HEK293 (cell line): ENCODE measurements around the gene HSPH1.

Source experiments
- CTCF ChIA-PET: fragments of 350-600 bp; formaldehyde crosslinking; extraction: SDS; loops from one replicate; lab custom pipeline; 2021; ENCODE audit warnings: antibody characterized with exemption; lab: Yijun Ruan, JAX
- POLR2A ChIA-PET: fragments of 300-600 bp; formaldehyde crosslinking; extraction: SDS; loops from one replicate; lab custom pipeline; 2020; ENCODE audit warnings: antibody characterized with exemption, inconsistent platforms; lab: Yijun Ruan, JAX
- H3K27ac ChIP-seq: fragments of 200-500 bp; sonication (Bioruptor generic); 2 replicates; pipeline ENCODE4 v1.5.1; 2014; ENCODE audit warnings: low read depth, low read length, control low read depth, inconsistent platforms; ENCODE audit errors: extremely low read depth
- H3K36me3 ChIP-seq, 2 experiments: fragments of 200-500 bp in 1 of 2; sonication (Bioruptor generic) in 1 of 2; 1 replicate in 1 of 2; 2 replicates in 1 of 2; pipeline ENCODE4 v1.5.1; 2014 to 2017; ENCODE audit warnings: inconsistent platforms in 2 of 2, low read length in 2 of 2; ENCODE audit not compliant: control insufficient read depth in 2 of 2, insufficient read depth in 1 of 2
- H3K4me1 ChIP-seq: fragments of 200-500 bp; sonication (Bioruptor generic); 2 replicates; pipeline ENCODE4 v1.5.1; 2014; ENCODE audit warnings: mild to moderate bottlenecking, low read length, inconsistent platforms; ENCODE audit not compliant: control insufficient read depth, insufficient read depth
- H3K4me3 ChIP-seq: 2 replicates; pipeline ENCODE4 v1.5.1; 2011; ENCODE audit warnings: low read depth, mild to moderate bottlenecking, control low read depth, low read length, moderate library complexity
- H3K9me3 ChIP-seq: fragments of 200-500 bp; sonication (Bioruptor generic); 2 replicates; pipeline ENCODE4 v1.5.1; 2014; ENCODE audit warnings: low read depth, low read length, inconsistent platforms; ENCODE audit not compliant: control insufficient read depth, insufficient read depth
- GLIS2 ChIP-seq: fragments of 450-650 bp; formaldehyde crosslinking; IDR thresholded peaks from 2 replicates; pipeline ENCODE4 v1.5.1; 2016; ENCODE audit warnings: missing biosample characterization, missing genetic modification characterization
- HOXD13 ChIP-seq: sonication (generic); formaldehyde crosslinking; IDR thresholded peaks from 2 replicates; pipeline ENCODE4 v1.8.0; 2022; ENCODE audit warnings: missing genetic modification reagents, borderline replicate concordance
- PATZ1 ChIP-seq: fragments of 450-650 bp; formaldehyde crosslinking; IDR thresholded peaks from 2 replicates; pipeline ENCODE4 v1.5.1; 2016; ENCODE audit warnings: missing biosample characterization, missing genetic modification characterization
- SCRT2 ChIP-seq: fragments of 450-650 bp; formaldehyde crosslinking; IDR thresholded peaks from 2 replicates; pipeline ENCODE4 v1.5.1; 2016; ENCODE audit warnings: missing biosample characterization, missing genetic modification characterization
- ZBTB17 ChIP-seq: fragments of 450-650 bp; formaldehyde crosslinking; IDR thresholded peaks from 2 replicates; pipeline ENCODE4 v1.5.1; 2016; ENCODE audit warnings: missing biosample characterization, missing genetic modification characterization
- ZBTB20 ChIP-seq: fragments of 450-650 bp; formaldehyde crosslinking; IDR thresholded peaks from 2 replicates; pipeline ENCODE4 v1.5.1; 2016; ENCODE audit warnings: missing biosample characterization, missing genetic modification characterization
- ZBTB44 ChIP-seq: fragments of 450-650 bp; IDR thresholded peaks from 2 replicates; pipeline ENCODE4 v1.5.1; 2018; ENCODE audit warnings: missing biosample characterization, mild to moderate bottlenecking, missing genetic modification characterization
- ZEB2 ChIP-seq: fragments of 450-650 bp; formaldehyde crosslinking; IDR thresholded peaks from 2 replicates; pipeline ENCODE4 v1.5.1; 2016; ENCODE audit warnings: missing biosample characterization, missing genetic modification characterization
- ZNF214 ChIP-seq: fragments of 450-650 bp; formaldehyde crosslinking; IDR thresholded peaks from 2 replicates; pipeline ENCODE4 v1.5.1; 2017; ENCODE audit warnings: missing biosample characterization, mild to moderate bottlenecking, missing genetic modification characterization, borderline replicate concordance
- ZNF266 ChIP-seq: fragments of 450-650 bp; formaldehyde crosslinking; IDR thresholded peaks from 2 replicates; pipeline ENCODE4 v1.5.1; 2016; ENCODE audit warnings: missing biosample characterization, missing genetic modification characterization, low read depth
- ZNF280D ChIP-seq: fragments of 450-650 bp; formaldehyde crosslinking; IDR thresholded peaks from 2 replicates; pipeline ENCODE4 v1.5.1; 2016; ENCODE audit warnings: missing biosample characterization, missing genetic modification characterization
- ZNF335 ChIP-seq: fragments of 450-650 bp; formaldehyde crosslinking; conservative IDR thresholded peaks from 2 replicates; pipeline ENCODE4 v1.5.1; 2016; ENCODE audit warnings: missing biosample characterization, missing genetic modification characterization
- ZNF404 ChIP-seq: fragments of 450-650 bp; formaldehyde crosslinking; IDR thresholded peaks from 2 replicates; pipeline ENCODE4 v1.5.1; 2017; ENCODE audit warnings: missing biosample characterization, missing genetic modification characterization
- ZNF501 ChIP-seq: fragments of 450-650 bp; formaldehyde crosslinking; IDR thresholded peaks from 2 replicates; pipeline ENCODE4 v1.5.1; 2016; ENCODE audit warnings: missing biosample characterization, missing genetic modification characterization
- ZNF514 ChIP-seq: fragments of 450-650 bp; formaldehyde crosslinking; IDR thresholded peaks from 2 replicates; pipeline ENCODE4 v1.5.1; 2016; ENCODE audit warnings: missing biosample characterization, missing genetic modification characterization
- ZNF664 ChIP-seq: fragments of 450-650 bp; formaldehyde crosslinking; IDR thresholded peaks from 2 replicates; pipeline ENCODE4 v1.5.1; 2016; ENCODE audit warnings: missing biosample characterization, missing genetic modification characterization
- ZNF701 ChIP-seq: fragments of 450-650 bp; formaldehyde crosslinking; IDR thresholded peaks from 2 replicates; pipeline ENCODE4 v1.5.1; 2016; ENCODE audit warnings: missing biosample characterization, missing genetic modification characterization
- ZNF747 ChIP-seq: fragments of 450-650 bp; formaldehyde crosslinking; IDR thresholded peaks from 2 replicates; pipeline ENCODE4 v1.5.1; 2016; ENCODE audit warnings: missing biosample characterization, missing genetic modification characterization
- TF ChIP-seq, protein P1 (sequence below): fragments of 450-650 bp; formaldehyde crosslinking; IDR thresholded peaks from 2 replicates; pipeline ENCODE4 v1.5.1; 2017; ENCODE audit warnings: missing biosample characterization, missing genetic modification characterization
- TF ChIP-seq, protein P2 (sequence below): fragments of 450-650 bp; formaldehyde crosslinking; IDR thresholded peaks from 2 replicates; pipeline ENCODE4 v1.5.1; 2017; ENCODE audit warnings: missing biosample characterization, missing genetic modification characterization
- TF ChIP-seq, protein P3 (sequence below): fragments of 450-650 bp; formaldehyde crosslinking; IDR thresholded peaks from 2 replicates; pipeline ENCODE4 v1.5.1; 2016; ENCODE audit warnings: missing biosample characterization, missing genetic modification characterization, low read depth

HSPH1 gene

GRCh38 chr13:31209841-31210210, 48.1 kb upstream of the HSPH1 start (continued):
- TF ChIP-seq ZBTB17 (tag by site-specific recombination), result no peak; the same call in 1 of the 2 replicates
- TF ChIP-seq, protein P1, sequence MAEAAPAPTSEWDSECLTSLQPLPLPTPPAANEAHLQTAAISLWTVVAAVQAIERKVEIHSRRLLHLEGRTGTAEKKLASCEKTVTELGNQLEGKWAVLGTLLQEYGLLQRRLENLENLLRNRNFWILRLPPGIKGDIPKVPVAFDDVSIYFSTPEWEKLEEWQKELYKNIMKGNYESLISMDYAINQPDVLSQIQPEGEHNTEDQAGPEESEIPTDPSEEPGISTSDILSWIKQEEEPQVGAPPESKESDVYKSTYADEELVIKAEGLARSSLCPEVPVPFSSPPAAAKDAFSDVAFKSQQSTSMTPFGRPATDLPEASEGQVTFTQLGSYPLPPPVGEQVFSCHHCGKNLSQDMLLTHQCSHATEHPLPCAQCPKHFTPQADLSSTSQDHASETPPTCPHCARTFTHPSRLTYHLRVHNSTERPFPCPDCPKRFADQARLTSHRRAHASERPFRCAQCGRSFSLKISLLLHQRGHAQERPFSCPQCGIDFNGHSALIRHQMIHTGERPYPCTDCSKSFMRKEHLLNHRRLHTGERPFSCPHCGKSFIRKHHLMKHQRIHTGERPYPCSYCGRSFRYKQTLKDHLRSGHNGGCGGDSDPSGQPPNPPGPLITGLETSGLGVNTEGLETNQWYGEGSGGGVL, result no peak
- TF ChIP-seq, all 188 proteins: peak for 25

- no peaks in the 10 kb centered on the region for H3K36me3 ChIP-seq
- peaks cover 9% of the 10 kb centered on the region for H3K4me1 ChIP-seq
- CTCF ChIA-PET, result interaction anchor here (1.4 kb wide), 1 partner anchor 9 kb away, joined by 9 read pairs; the partner anchor contains the start of gene B3GLCT
- POLR2A ChIA-PET, result interaction anchor here (1.3 kb wide), 1 partner anchor 10 kb away, joined by 6 read pairs; the partner anchor contains the start of gene B3GLCT
- no peaks in the 10 kb centered on the region for H3K9me3 ChIP-seq
- H3K4me3 ChIP-seq, result no peak overlapping the region
- H3K27ac ChIP-seq, result peak overlapping the region; percentile 87
- TF ChIP-seq ZNF664 (no peak), ZEB2 (no peak), SCRT2 (peak; percentile 89), ZNF335 (tag by site-specific recombination) (peak; percentile 95), HOXD13 (no peak), ZNF214 (tag by site-specific recombination) (no peak), ZNF514 (tag by site-specific recombination) (no peak), PATZ1 (tag by site-specific recombination) (0 out of 2 replicates have a peak, but pooled peaks have one; percentile 11), ZNF280D (tag by site-specific recombination) (no peak), ZNF266 (tag by site-specific recombination) (no peak), GLIS2 (tag by site-specific recombination) (peak; percentile 47), ZBTB20 (peak; percentile 19; the same call in 1 of the 2 replicates), ZNF501 (tag by site-specific recombination) (no peak), ZNF404 (tag by site-specific recombination) (no peak), ZNF701 (tag by site-specific recombination) (no peak), ZBTB44 (tag by site-specific recombination) (0 out of 2 replicates have a peak, but pooled peaks have one; percentile 15), ZNF747 (tag by site-specific recombination) (no peak)
- TF ChIP-seq, protein P2, sequence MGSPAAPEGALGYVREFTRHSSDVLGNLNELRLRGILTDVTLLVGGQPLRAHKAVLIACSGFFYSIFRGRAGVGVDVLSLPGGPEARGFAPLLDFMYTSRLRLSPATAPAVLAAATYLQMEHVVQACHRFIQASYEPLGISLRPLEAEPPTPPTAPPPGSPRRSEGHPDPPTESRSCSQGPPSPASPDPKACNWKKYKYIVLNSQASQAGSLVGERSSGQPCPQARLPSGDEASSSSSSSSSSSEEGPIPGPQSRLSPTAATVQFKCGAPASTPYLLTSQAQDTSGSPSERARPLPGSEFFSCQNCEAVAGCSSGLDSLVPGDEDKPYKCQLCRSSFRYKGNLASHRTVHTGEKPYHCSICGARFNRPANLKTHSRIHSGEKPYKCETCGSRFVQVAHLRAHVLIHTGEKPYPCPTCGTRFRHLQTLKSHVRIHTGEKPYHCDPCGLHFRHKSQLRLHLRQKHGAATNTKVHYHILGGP, result peak; percentile 83
- TF ChIP-seq, protein P3, sequence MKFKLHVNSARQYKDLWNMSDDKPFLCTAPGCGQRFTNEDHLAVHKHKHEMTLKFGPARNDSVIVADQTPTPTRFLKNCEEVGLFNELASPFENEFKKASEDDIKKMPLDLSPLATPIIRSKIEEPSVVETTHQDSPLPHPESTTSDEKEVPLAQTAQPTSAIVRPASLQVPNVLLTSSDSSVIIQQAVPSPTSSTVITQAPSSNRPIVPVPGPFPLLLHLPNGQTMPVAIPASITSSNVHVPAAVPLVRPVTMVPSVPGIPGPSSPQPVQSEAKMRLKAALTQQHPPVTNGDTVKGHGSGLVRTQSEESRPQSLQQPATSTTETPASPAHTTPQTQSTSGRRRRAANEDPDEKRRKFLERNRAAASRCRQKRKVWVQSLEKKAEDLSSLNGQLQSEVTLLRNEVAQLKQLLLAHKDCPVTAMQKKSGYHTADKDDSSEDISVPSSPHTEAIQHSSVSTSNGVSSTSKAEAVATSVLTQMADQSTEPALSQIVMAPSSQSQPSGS (tag by site-specific recombination), result 0 out of 2 replicates have a peak, but pooled peaks have one; percentile 3
Measured at GRCh38 chr13:31209172-31209840, 47.6 kb upstream of the HSPH1 start.
